Lower lobe of right lung (tissue), 2 donors: ENCODE results near the gene RAB11FIP4. TPM values are rescaled to one million over a fixed set of nuclear protein-coding genes. Genes with fewer than 3 reads are reported as not detected.
"Not testable (repeated sequence)": the region's sequence is repeated elsewhere in the genome, so short reads cannot be mapped to it uniquely, and the experiment has no call there.

Experiments used
- ATAC-seq, 2 donors: fragments of 200-7000 bp; cut with Tn5 transposase; one replicate each; pipeline ENCODE4 v1.9.1; 2020 to 2022; ENCODE audit warnings: mild to moderate bottlenecking in 2 of 2, moderate library complexity in 2 of 2
- DNase-seq: peaks from one replicate; pipeline ENCODE4 v3.0.0-alpha.2; 2020
- H3K27ac ChIP-seq: fragments of 200-600 bp; one replicate; pipeline ENCODE4 v1.8.0; 2022
- H3K27me3 ChIP-seq: fragments of 200-600 bp; one replicate; pipeline ENCODE4 v1.8.0; 2022; ENCODE audit warnings: low read depth
- H3K36me3 ChIP-seq: fragments of 200-600 bp; one replicate; pipeline ENCODE4 v1.8.0; 2022; ENCODE audit warnings: mild to moderate bottlenecking
- H3K4me1 ChIP-seq: fragments of 200-600 bp; one replicate; pipeline ENCODE4 v1.8.0; 2022
- H3K4me3 ChIP-seq: fragments of 200-600 bp; one replicate; pipeline ENCODE4 v1.8.0; 2022; ENCODE audit warnings: mild to moderate bottlenecking
- H3K9me3 ChIP-seq: fragments of 200-600 bp; one replicate; pipeline ENCODE4 v1.8.0; 2022
- CTCF ChIP-seq: fragments of 200-600 bp; IDR thresholded peaks from one replicate; pipeline ENCODE4 v1.8.0; 2022; ENCODE audit warnings: antibody characterized with exemption, mild to moderate bottlenecking
- intact Hi-C: fragments of 100-400 bp; cut with DNase I; formaldehyde crosslinking; loops from one replicate; pipeline ENCODE4 v1.11.0; 2022
- long read RNA-seq: library from polyadenylated mRNA; unstranded; transcript quantifications from one replicate; pipeline ENCODE4 v2.0.0, GENCODE V29; 2021
- total RNA-seq: library from RNA; stranded (reverse); fragmentation: NEBNext Ultra II Directional; extraction: Animal tissue kit (Norgen Biotek cat#: 25700); gene quantifications from one replicate; pipeline ENCODE4 v1.2.1, GENCODE V29; 2021
- donor health status: DM: no; HTN: yes; CAD: no; lungs with severe emphysema.

Gene RAB11FIP4
- total RNA-seq: 15.7 TPM
- long read RNA-seq, transcript RAB11FIP4-201 (13 exons, 1,968 nt): major isoform, 8 of 21 reads
- long read RNA-seq, partial matches to known transcripts: 7 of 21 reads
- long read RNA-seq, other reads (novel, unspliced or antisense): 6 of 21 reads

- Histone ChIP-seq H3K9me3 (no peaks in the 10 kb centered on the region), H3K36me3 (no peaks in the 10 kb centered on the region), H3K27me3 (peaks cover 47% of the 10 kb centered on the region), H3K4me3 (peak within 1 kb of the TSS; percentile 51), H3K4me1 (peaks cover 13% of the 10 kb centered on the region), H3K27ac (no peak within 1 kb of the TSS)
- TF ChIP-seq CTCF: no peak
- DNase-seq (no peak), ATAC-seq (peak; percentile 25 to 28)
- intact Hi-C loops: no loop called here
Observed at GRCh38 chr17:31391496-31391949, at the start of gene RAB11FIP4. Gene RAB11FIP4, plus strand, starts transcription at chr17:31391675. Its CDS starts 178 bp downstream, at chr17:31391853.

GRCh38 chr17:31345191-31345747 is 46.2 kb upstream of the RAB11FIP4 start:
- peaks cover 58% of the 10 kb centered on the region for H3K36me3 ChIP-seq
- H3K27me3 ChIP-seq, H3K27ac ChIP-seq, DNase-seq, H3K9me3 ChIP-seq, intact Hi-C loops, H3K4me3 ChIP-seq, H3K4me1 ChIP-seq, ATAC-seq: not testable (repeated sequence)

GRCh38 chr17:31349454-31349853 is 42.0 kb upstream of the RAB11FIP4 start:
- H3K27ac ChIP-seq: no peak overlapping the region
- H3K27me3 ChIP-seq: no peaks in the 10 kb centered on the region
- intact Hi-C loops: no loop called here
- H3K9me3 ChIP-seq: no peaks in the 10 kb centered on the region
- H3K4me1 ChIP-seq: no peaks in the 10 kb centered on the region
- ATAC-seq (no peak), DNase-seq (no peak)
- no peak overlapping the region for H3K4me3 ChIP-seq
- H3K36me3 ChIP-seq: peaks cover 62% of the 10 kb centered on the region
- TF ChIP-seq CTCF: no peak

GRCh38 chr17:31355935-31356334 is 35.5 kb upstream of the RAB11FIP4 start:
- no peaks in the 10 kb centered on the region for H3K4me1 ChIP-seq
- no peak for TF ChIP-seq CTCF
- ATAC-seq (no peak), DNase-seq (no peak)
- H3K36me3 ChIP-seq: peaks cover 88% of the 10 kb centered on the region
- no peaks in the 10 kb centered on the region for H3K9me3 ChIP-seq
- no peaks in the 10 kb centered on the region for H3K27me3 ChIP-seq
- H3K27ac ChIP-seq: no peak overlapping the region
- intact Hi-C loops: no loop called here
- no peak overlapping the region for H3K4me3 ChIP-seq

- Histone ChIP-seq H3K4me1 (no peaks in the 10 kb centered on the region), H3K36me3 (peaks cover 91% of the 10 kb centered on the region), H3K9me3 (no peaks in the 10 kb centered on the region), H3K27me3 (no peaks in the 10 kb centered on the region), H3K4me3 (no peak overlapping the region), H3K27ac (no peak overlapping the region)
- no peak for ATAC-seq
- intact Hi-C loops: no loop called here
- no peak for DNase-seq
- no peak for TF ChIP-seq CTCF
Observed at GRCh38 chr17:31357091-31357490, 34.4 kb upstream of the RAB11FIP4 start.

- no peaks in the 10 kb centered on the region for H3K4me1 ChIP-seq
- ATAC-seq: no peak
- peaks cover 91% of the 10 kb centered on the region for H3K36me3 ChIP-seq
- H3K27me3 ChIP-seq: no peaks in the 10 kb centered on the region
- intact Hi-C loops: no loop called here
- H3K9me3 ChIP-seq: no peaks in the 10 kb centered on the region
- TF ChIP-seq CTCF: no peak
- H3K27ac ChIP-seq: no peak overlapping the region
- DNase-seq: no peak
- H3K4me3 ChIP-seq: no peak overlapping the region
Observed at GRCh38 chr17:31357839-31358394, 33.6 kb upstream of the RAB11FIP4 start.
